HTR-8/SVneo (cell line): Measurements from ENCODE around the gene GAD1.

Source experiments
- DNase-seq: peaks from one replicate; pipeline ENCODE4 v3.0.0; 2011; ENCODE audit warnings: low spot score, mixed read lengths; ENCODE audit not compliant: insufficient read length
- FAIRE-seq: peaks from 2 replicates; lab custom pipeline; 2011; peaks lifted over from hg19 to GRCh38; lab: Jason Lieb, UNC

Gene GAD1

DNA sequence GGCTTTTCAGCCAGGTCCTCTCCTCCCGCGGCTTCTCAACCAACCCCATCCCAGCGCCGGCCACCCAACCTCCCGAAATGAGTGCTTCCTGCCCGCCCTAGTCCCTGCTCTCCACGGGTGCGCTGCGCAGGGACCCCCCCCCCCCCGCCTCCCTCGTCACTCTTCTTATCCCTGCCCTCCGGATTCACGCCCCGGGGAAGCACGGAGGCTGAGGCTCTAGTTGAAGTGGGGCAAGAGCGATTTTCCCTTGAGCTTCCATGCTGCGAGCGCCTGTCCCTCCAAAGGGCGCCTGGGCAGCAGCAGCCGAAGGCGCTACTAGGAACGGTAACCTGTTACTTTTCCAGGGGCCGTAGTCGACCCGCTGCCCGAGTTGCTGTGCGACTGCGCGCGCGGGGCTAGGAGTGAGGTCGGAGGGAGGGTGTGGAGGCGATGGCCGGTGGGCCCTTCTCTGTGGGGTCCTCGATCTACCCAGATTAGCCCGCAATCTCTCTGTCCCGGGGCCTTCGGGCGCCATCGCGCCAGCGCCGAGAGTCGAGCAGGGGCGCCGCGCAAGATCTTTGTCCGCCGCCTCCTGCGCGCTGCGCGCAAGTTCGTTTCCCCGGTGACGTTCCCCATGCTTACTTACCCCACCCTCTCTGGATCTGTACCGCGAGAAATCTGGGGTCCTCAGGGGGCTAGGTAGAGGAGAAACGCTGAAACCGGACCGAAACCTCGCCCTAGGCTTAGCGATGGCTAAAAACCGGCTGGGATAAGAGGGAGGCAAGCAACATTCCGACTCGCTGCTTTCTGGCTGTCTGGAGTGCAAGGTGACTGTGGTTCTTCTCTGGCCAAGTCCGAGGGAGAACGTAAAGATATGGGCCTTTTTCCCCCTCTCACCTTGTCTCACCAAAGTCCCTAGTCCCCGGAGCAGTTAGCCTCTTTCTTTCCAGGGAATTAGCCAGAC, 677 bp downstream of the GAD1 start:
- no peak for DNase-seq
- no peak for FAIRE-seq

DNA sequence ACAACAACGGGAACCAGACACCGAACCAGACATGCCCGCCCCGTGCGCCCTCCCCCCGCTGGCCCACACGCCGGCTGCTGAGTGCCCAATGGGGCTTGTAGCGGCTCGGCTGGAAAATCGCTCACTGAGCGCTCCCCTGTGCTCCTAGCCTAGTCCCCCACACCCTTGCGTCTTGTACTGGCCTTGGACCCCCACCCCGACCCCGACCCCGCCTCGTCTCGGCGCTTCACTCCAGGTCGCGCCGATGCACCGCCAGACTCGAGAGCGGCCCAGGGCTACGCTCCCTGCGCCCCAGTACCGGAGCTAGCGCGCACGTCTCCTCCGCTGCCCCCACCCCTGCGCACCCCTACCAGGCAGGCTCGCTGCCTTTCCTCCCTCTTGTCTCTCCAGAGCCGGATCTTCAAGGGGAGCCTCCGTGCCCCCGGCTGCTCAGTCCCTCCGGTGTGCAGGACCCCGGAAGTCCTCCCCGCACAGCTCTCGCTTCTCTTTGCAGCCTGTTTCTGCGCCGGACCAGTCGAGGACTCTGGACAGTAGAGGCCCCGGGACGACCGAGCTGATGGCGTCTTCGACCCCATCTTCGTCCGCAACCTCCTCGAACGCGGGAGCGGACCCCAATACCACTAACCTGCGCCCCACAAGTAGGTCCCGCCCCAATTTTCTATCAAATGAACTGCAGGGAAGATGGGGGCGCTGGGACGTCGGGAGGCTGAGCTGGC, 1.5 kb downstream of the GAD1 start:
- DNase-seq (peak; percentile 36), FAIRE-seq (no peak)

DNA sequence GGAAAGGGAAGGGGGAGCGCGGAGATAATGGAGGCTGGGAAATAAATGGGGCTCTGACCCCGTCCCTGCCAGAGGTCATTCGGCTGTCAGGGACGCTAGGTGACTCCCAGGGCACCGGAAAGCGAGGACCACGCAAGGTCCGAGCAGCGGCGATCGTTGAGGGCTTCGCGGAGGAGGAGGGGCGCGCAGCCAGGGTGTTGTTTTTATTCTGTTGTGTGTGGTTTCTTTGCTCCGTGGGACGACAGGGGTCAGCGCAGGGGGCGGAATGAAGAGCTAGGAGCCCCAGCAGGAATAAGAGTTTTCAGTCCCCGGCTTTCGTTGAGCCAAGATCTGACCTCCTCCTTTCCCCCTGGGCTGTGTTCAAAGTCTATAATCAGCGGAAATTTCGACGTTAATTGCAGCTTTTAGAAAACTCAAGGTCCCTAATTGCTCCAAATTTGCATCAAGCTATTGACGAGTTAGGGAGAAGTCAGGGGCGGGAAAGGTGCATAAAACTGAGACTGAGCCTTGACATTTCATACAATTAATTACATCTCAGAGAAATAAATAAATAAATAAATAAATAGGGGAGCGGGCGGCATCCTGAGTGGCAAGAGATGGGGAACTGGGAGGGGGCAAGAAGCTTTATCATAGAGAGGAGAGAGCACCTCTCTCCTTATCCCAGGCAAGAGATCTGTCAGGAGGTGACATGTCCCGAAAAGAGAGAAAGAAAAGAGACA, 2.2 kb downstream of the GAD1 start:
- FAIRE-seq (no peak), DNase-seq (no peak)

DNA sequence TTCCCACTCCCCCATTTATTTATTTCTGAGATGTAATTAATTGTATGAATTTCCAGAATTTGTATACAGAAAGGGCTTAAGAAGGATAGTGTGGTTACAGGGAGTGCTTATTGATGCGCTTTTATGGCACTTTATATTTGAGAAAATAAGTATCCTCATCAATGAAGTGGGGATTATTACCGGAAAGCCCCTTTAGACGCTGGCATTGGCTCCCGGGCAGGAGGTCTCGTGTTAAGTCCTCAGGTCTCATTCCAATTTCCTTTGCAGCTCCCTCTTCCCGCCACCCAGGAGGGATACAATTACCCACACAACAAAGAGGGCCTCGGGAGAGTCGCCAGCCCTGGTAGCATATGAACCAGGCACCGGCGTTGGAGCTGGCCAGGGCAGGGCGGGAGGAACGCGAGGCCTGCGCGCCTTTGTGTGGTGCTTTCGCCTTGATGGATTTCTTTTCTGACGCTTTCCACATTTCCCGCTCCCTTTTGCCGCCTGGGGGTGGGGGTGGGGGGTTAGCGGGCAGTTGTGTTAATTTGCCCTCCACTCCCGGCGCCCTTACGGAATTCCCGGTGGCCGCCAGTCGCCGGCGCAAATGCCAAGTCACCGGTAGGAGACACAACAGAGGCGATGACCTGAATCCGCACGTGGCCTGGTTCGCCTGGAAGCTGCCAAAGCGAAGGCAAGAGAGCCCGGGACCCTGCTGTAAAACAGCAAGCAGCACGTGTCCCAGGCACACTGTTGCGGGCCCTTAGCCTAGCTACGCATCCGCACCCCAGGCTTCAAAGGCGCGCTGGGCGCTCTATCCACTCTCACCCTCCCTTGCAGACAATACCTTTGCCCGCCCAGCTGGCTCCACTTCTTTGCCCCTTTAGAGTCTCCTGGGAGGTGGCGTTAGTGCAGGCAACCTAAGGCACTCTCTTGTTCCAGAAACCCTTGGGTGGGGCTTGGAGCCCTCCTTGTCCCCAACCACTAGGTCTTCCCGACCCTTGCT, 3.3 kb downstream of the GAD1 start:
- DNase-seq (no peak), FAIRE-seq (no peak)

DNA sequence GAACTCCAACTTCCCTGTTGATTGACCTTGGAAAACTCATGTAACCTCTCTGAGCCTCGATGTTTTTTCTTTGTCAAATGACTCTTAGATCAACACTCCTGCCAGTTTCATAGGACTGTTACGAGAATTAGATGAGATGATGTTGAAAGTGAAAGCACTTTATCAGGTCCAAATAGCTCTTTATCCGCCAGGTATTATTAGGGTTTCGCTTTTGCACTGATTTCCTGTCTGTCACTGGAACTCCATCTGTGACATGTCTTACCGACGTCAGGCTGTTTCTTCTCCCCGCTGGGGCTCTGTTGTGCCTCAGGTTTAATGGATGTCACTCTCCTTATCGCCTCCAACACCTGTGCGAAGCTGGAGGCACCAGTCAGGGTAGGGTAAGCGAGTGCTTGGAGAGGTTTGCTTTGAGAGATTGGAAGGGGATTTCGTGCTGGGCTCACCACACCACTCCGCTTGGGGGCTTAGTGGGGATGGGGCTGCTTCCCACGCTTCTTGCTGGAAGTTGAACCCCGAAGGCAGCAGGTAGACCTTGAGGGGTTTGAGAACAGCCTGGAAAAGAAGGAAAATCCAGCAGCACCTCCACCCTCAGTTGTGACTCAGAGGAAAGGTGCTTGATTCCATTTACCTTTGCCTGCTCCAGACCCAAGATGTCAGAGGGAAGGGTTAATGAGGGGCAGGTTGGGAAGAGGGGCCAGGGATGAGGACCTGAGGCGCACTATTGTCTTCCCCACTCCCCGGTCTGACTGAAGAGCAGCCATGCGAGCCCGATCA, 4.3 kb downstream of the GAD1 start:
- no peak for FAIRE-seq

DNA sequence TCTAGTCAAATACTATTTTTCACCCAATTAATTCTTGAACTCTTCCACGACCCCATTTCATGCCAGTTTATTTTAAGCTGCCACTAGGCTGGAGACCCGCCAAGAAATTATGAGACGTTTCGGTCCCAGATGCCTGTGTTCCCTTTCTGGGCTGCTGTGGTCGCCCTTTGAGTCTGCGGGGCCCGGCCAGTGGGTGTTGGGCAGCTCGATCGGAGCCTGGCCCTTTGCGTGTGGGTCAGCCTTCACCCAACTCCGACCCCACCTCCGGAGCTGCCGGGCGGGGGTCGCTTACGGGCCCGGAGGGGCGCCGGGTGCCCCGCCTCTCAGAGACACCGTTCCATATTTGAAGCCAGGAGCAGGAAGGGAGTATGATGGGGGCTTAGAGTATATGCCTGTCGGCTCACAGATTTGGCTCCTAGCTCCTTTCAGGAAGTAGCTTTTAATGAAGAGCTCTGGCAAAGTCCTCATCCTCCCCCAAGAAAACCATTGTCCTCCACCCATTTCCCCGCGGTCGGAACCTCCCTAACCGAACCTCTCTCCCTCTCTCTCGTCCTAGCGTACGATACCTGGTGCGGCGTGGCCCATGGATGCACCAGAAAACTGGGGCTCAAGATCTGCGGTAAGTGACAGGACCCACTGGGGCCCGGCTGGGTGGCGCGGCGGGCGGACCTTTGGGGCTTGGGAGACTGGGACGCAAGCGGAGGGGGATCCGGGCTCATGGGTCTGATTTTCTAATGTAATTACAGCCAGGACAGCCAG, 5.0 kb downstream of the GAD1 start:
- FAIRE-seq (no peak), DNase-seq (no peak)

More for the DNA sequence above, 4.3 kb downstream of the GAD1 start:
- no peak for DNase-seq

DNA sequence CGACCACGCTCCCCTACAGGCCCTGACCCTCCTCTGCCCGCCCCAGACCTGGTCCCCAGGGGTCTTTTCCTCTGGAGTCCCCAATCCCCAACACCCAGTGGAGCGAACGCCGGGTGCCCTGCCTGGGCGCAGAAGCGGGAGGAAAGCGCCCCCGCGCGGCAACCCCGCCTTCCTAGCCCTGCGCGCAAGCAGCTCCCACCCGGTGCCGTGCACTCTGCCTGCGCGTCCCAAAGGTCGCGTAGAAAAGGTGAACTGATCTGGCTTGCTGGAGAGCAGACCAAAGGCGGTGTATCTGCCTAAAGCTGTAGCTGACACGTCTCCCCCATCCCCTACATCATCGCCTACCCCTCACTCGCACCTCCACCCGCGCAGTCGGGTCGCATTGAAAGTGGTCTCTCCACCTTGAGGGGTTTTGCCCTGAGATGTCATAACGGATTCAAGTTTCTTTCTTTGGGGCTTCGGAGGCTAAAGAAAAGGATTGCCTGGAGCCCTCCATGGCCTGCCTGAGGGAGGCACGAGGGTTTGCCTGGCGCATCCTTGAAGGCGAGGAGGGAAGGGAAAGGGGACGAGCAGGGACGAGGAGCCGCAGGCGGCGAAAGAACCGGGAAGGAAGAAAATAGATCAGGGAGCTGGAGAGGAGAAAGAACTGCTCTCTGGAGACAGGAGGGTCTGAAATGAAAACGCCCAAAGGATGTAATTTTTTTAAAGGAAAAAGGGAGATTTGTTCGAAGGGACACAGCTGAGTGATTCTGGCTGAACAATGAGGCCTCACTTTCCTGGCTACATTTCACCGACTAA, 5.8 kb downstream of the GAD1 start:
- DNase-seq (no peak), FAIRE-seq (no peak)

DNA sequence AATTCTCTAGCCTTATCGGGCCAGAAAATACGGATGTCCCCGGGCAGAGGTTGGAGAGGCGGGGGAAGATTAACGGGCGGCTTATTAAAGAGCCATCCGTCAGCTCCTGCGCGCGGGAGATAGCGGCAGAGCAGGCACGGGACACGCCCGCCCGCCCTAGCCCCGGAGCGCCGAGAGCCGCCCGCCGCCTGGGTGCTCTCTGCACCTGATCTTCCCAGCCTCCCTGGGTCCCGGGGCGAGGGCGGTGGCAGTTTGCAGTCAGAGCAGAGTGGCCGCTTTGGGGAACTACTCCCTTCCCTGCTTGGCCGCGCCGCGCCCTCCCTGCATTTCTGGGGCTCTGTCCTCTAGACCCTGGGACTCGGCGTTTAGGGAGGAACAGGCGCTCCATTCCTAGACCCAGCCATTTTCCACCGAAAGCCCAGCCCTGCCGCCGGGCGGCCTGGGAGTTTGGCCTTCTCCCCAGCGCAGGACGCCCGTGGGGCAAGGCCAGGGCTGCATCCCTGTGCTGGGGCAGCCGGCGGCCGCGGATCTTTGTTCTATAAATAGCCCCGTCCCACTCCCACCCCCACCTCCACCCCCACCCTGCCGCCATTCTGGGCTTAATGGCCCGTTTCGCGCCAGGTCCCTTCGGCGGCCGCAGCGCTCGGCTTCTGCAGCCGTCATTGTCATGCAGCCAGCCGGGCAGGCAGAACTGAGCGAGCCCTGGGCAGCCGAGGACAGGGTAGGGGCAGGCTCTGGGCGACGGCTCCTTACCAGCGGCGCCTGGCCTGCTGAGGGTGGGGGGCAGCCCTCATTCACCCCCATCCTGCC, 6.6 kb downstream of the GAD1 start:
- FAIRE-seq (no peak), DNase-seq (no peak)

DNA sequence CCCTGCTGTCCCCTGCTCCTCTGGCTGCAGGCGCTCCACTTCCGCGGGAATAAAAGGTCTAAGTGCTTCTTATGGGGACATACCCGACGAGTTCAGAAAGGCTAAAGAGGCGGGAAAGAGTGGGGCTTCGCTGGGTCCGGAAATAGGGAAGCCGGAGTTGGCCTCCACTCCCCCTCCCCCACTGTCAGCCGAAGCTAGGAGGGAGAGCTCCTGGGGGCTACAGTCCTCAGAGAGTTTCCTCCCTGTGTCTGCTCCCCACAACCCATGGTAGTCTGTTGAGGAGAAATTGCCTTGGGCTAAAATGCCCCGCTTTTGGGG, 7.2 kb downstream of the GAD1 start:
- FAIRE-seq = no peak

DNA sequence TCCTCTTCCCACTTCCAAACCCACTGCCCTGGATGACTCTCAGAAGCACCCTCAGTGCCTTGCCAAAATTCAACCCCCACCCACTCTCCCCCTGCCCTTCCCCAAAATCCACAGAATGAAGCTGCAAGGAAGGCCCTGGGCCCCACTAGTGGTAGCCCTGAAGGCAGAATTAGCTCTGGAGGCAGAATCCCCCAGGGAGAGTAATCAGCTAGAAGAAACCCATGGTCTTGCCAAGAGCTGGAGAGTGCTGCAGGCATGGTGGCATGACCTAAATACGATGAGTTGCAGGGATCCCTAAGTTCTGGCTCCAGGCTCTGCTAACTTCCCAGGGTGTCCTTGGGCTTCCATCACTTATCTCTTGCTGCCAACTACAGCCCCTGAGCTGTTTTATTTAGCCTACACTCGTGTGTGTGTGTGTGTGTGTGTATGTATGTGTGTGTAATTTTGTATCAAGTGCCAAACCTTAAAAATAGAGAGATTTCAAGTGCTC, 7.9 kb downstream of the GAD1 start:
- no peak for FAIRE-seq
- DNase-seq = no peak

More for the DNA sequence above, 7.2 kb downstream of the GAD1 start:
- no peak for DNase-seq

DNA sequence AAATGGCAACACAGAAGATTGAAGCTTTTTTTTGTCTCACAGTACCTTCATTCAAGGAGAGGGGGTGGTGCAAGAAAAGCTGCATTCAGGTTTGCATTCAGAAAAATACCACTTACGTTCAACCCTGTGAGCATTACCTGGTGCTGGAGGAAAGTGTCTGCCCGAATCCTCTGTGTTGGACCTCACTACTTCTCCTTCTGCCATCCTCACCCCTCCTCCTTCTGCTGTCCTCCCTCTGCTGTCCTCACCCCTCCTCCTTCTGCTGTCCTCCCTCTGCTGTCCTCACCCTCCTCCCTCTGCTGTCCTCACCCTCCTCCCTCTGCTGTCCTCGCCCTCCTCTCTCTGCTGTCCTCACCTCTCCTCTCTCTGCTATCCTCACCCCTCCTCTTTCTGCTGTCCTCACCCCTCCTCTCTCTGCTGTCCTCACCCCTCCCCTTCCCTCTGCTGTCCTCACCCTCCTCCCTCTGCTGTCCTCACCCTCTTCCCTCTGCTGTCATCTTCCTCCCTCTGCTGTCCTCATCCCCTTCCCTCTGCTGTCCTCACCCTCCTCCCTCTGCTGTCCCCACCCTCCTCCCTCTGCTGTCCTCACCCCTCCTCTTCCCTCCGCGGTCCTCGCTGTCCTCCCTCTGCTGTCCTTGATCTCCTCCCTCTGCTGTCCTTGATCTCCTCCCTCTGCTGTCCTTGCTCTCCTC, 11.3 kb downstream of the GAD1 start:
- FAIRE-seq = no peak
- DNase-seq = no peak

DNA sequence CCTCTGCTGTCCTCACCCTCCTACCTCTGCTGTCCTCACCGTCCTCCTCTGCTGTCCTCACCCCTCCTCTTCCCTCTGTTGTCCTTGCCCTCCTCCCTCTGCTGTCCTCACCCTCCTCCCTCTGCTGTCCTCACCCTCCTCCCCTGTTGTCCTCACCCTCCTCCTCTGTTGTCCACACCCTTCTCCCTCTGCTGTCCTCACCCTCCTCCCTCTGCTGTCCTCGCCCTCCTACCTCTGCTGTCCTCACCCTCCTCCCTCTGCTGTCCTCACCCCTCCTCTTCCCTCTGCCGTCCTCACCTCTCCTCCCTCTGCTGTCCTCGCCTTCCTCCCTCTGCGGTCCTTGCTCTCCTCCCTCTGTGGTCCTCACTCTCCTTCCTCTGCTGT, 11.8 kb downstream of the GAD1 start:
- DNase-seq (no peak), FAIRE-seq (no peak)

GRCh38 chr2:170829036-170829435, 12.3 kb downstream of the GAD1 start:
- FAIRE-seq = no peak
- DNase-seq = no peak

DNA sequence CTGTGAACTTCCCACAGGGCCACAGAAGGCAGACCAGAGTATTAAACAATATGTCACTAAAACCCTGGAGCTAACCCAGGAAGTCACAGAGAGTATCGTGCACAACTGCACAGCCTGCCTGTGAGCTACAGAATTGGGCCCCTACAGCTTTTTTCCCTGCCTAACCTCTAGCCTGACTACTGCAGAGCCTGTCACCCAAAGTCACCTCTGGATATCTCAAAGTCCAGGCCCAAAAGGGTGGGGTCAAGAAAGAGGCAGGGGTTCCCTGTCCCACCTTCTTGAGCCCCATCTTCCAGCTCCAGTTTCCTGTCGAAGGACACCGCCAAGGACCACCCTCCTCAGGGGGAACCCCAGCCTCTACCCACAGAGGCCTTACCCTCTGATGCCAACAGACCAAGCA, 13.5 kb downstream of the GAD1 start:
- DNase-seq (no peak), FAIRE-seq (no peak)

DNA sequence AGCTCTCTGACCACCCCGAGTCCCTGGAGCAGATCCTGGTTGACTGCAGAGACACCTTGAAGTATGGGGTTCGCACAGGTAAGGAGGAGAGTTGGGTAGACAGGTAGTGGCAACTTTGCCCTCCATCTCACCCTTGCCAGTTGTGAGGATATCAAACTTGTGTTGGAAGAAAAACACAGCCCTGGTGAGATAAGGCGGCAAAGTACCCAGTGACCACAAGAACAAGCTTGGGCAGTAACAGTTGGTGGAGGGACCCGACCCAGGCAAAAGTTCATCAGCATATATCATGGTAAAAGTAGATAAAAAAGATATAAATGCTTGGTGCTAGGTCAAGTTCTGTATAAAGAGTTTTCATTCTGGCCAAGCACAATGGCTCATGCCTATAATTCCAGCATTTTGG, 14.4 kb downstream of the GAD1 start:
- DNase-seq (no peak), FAIRE-seq (no peak)

DNA sequence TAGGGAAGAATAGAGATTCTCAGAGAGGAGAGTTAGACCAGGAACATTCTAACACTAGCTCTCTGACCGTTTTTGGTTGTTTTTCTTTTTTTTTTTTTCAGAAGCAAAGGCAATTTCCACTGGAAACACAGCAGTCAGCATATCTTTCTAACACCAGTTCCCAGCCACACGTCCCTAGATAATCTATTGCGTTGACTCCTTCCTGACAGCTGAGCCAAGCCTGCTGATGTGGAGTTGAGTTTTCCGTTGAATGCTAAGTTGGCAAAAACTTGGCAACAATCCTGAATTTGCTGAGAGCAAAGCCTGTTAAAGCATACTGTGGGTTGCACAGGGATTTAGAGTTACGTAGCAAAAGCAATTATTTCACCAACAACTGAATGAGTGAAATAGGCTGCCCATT, 19.3 kb downstream of the GAD1 start:
- FAIRE-seq (no peak), DNase-seq (no peak)
